ENCODE results near the gene C2orf81.

C2orf81 gene

DNA sequence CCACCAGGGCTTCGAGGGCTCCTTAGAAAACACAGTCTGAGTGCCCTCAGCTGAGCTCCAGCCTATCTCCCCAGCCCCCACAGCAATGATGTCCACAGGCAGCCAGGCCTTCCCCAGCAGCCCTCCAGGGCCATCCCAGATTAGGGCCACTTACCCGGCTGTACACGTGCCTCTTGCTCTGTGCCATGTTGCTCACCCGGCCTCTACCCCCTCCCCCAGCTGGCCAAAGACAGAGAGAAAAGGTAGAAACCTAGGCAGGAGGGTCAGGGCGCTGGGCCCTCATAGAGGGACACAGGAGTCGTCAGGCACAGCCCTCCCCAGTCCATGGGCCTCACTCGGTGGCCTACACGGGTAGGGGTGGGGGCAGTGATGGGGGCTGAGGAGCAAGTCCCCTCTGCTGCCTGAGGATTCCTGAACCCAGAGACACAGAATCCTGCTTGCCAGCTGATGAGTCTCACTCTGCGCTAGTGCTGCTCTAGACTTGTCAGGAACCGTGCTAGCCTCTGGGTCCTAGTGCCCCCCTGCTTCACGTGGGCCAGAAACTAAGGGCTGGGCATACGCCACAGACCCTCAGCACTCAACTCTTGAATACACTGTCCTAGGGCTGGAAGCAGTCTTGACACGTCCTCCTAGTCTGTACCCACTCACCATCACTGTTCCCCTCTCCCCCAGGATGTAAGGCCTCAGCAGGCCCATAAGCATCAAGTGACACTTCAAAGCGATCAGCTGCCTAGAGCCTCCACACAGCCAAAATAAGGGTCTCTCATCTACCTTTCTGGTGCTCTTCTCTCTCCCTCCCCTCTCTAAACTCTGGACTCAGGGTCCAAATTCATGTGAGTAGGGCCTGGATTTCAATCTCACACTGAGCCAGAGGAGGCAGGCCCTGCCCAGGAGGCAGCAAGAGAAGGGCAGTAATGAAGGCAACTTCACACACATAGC is 41.3 kb downstream of the C2orf81 start, which contains the start of gene DCTN1:
DCTN1 (minus strand) TSS at position 461 of the 939 bp plus-strand sequence; CDS start at position 187, 274 bp downstream.
- Histone ChIP-seq H3F3A (ENCODE audit: insufficient read depth, low read length) (no peaks in the 10 kb centered on the region), H3K9me3 (ENCODE audit: low read length) (no peaks in the 10 kb centered on the region), H3K9ac (ENCODE audit: low read length) (peak within 1 kb of the TSS; percentile 55; the same call in 1 of the 2 replicates), H3K9me2 (ENCODE audit: low read depth, low read length) (no peaks in the 10 kb centered on the region), H3K79me2 (ENCODE audit: insufficient read depth, low read length) (no peaks in the 10 kb centered on the region), H2AFZ (ENCODE audit: low read length) (no peak within 1 kb of the TSS), H3K27ac (ENCODE audit: low read depth, low read length, poor library complexity, severe bottlenecking) (no peak within 1 kb of the TSS), H3K4me1 (ENCODE audit: insufficient read depth, low read length, severe bottlenecking) (peaks cover 17% of the 10 kb centered on the region), H3K27me3 (ENCODE audit: insufficient read depth, low read length) (no peaks in the 10 kb centered on the region), H3K4me2 (ENCODE audit: low read length) (peak within 1 kb of the TSS; percentile 64), H3K36me3 (ENCODE audit: insufficient read depth, low read length) (peaks cover 26% of the 10 kb centered on the region; the same call in 1 of the 2 replicates), H4K20me1 (ENCODE audit: insufficient read depth, low read length) (no peaks in the 10 kb centered on the region), H3K4me3 (ENCODE audit: low read depth, low read length, poor library complexity, severe bottlenecking) (peak within 1 kb of the TSS; percentile 47)
- no peak for TF ChIP-seq EZH2 (IDR thresholded peaks at IDR 0.05; ENCODE audit: borderline replicate concordance, low read length)
- TF ChIP-seq, protein P1, sequence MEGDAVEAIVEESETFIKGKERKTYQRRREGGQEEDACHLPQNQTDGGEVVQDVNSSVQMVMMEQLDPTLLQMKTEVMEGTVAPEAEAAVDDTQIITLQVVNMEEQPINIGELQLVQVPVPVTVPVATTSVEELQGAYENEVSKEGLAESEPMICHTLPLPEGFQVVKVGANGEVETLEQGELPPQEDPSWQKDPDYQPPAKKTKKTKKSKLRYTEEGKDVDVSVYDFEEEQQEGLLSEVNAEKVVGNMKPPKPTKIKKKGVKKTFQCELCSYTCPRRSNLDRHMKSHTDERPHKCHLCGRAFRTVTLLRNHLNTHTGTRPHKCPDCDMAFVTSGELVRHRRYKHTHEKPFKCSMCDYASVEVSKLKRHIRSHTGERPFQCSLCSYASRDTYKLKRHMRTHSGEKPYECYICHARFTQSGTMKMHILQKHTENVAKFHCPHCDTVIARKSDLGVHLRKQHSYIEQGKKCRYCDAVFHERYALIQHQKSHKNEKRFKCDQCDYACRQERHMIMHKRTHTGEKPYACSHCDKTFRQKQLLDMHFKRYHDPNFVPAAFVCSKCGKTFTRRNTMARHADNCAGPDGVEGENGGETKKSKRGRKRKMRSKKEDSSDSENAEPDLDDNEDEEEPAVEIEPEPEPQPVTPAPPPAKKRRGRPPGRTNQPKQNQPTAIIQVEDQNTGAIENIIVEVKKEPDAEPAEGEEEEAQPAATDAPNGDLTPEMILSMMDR (IDR thresholded peaks at IDR 0.05; ENCODE audit: low read length) = no peak

DNA sequence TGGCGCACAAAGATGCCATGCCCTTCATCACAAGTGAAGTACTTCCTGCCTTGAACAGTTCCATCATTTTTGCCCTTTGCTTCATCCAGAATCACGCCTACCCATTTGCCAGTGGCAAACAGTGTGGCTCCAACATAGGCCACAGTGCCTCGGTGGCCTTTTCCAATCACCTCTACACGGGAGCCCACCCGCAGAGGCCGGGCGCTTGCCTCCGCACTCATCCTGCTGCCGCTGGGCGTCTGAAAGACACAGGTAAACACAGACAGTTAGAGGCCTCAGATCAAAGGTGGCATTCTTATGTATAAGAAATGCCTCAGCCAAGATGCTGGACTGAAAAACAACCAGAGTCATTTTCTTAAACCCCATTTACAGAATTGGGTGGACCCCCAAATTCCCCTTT is 43.4 kb downstream of the C2orf81 start:
- Histone ChIP-seq H3F3A (ENCODE audit: insufficient read depth, low read length) (no peaks in the 10 kb centered on the region), H4K20me1 (ENCODE audit: insufficient read depth, low read length) (no peaks in the 10 kb centered on the region), H3K27me3 (ENCODE audit: insufficient read depth, low read length) (no peaks in the 10 kb centered on the region), H3K27ac (ENCODE audit: low read depth, low read length, poor library complexity, severe bottlenecking) (no peak overlapping the region), H3K79me2 (ENCODE audit: insufficient read depth, low read length) (no peaks in the 10 kb centered on the region), H2AFZ (ENCODE audit: low read length) (no peak overlapping the region), H3K4me1 (ENCODE audit: insufficient read depth, low read length, severe bottlenecking) (peaks cover 17% of the 10 kb centered on the region), H3K36me3 (ENCODE audit: insufficient read depth, low read length) (peaks cover 26% of the 10 kb centered on the region; the same call in 1 of the 2 replicates), H3K9me3 (ENCODE audit: low read length) (no peaks in the 10 kb centered on the region), H3K4me3 (ENCODE audit: low read depth, low read length, poor library complexity, severe bottlenecking) (no peak overlapping the region), H3K9me2 (ENCODE audit: low read depth, low read length) (no peaks in the 10 kb centered on the region), H3K9ac (ENCODE audit: low read length) (no peak overlapping the region), H3K4me2 (ENCODE audit: low read length) (no peak overlapping the region)
- TF ChIP-seq, protein P1 (IDR thresholded peaks at IDR 0.05; ENCODE audit: low read length) = no peak
- no peak for TF ChIP-seq EZH2 (IDR thresholded peaks at IDR 0.05; ENCODE audit: borderline replicate concordance, low read length)

DNA sequence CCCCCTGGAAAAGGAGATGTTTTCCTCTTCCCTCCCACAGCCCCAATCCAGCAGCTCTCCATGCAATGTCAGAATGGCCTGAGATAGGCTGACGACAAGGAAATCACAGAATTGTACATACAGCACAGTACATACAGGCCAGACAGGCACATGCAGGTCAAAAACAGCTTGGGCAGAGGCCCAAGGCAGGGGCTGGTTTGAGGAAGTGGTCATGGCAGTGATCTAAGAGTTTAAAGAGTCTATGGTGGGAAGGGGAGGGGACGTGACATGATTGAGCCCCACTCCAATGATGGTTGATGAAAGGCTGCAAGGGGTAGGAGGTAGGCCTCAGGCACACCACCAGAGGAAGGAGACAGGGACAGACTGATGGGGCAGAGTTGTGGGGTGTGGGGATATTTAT is 45.6 kb downstream of the C2orf81 start:
- Histone ChIP-seq H2AFZ (ENCODE audit: low read length) (no peak overlapping the region), H3K4me2 (ENCODE audit: low read length) (no peak overlapping the region), H3K9ac (ENCODE audit: low read length) (no peak overlapping the region), H4K20me1 (ENCODE audit: insufficient read depth, low read length) (no peaks in the 10 kb centered on the region), H3K27me3 (ENCODE audit: insufficient read depth, low read length) (no peaks in the 10 kb centered on the region), H3K36me3 (ENCODE audit: insufficient read depth, low read length) (peaks cover 19% of the 10 kb centered on the region; the same call in 1 of the 2 replicates), H3K9me3 (ENCODE audit: low read length) (no peaks in the 10 kb centered on the region), H3K4me3 (ENCODE audit: low read depth, low read length, poor library complexity, severe bottlenecking) (no peak overlapping the region), H3K9me2 (ENCODE audit: low read depth, low read length) (no peaks in the 10 kb centered on the region), H3K27ac (ENCODE audit: low read depth, low read length, poor library complexity, severe bottlenecking) (no peak overlapping the region), H3F3A (ENCODE audit: insufficient read depth, low read length) (no peaks in the 10 kb centered on the region), H3K4me1 (ENCODE audit: insufficient read depth, low read length, severe bottlenecking) (peaks cover 17% of the 10 kb centered on the region), H3K79me2 (ENCODE audit: insufficient read depth, low read length) (no peaks in the 10 kb centered on the region)
- TF ChIP-seq, protein P1 (IDR thresholded peaks at IDR 0.05; ENCODE audit: low read length) = no peak
- TF ChIP-seq EZH2 (IDR thresholded peaks at IDR 0.05; ENCODE audit: borderline replicate concordance, low read length) = no peak
